ENCODE measurements around the gene TSC22D2.
A peak's percentile ranks its signal among the peaks of the same experiment; 100 is the strongest.

TSC22D2 gene

GRCh38 chr3:150408221-150409124 lies at the start of gene TSC22D2:
TSC22D2 (plus strand) TSS chr3:150408298; CDS start chr3:150409351, 1,053 bp downstream.
- H3K36me3 ChIP-seq (ENCODE audit: control insufficient read depth, insufficient read depth, low read length): no peaks in the 10 kb centered on the region
- H3K27me3 ChIP-seq (ENCODE audit: control insufficient read depth, insufficient read depth, low read length): no peaks in the 10 kb centered on the region
- H3K9me3 ChIP-seq (ENCODE audit: control insufficient read depth, low read length): no peaks in the 10 kb centered on the region
- H3K4me3 ChIP-seq (ENCODE audit: low read length): peak within 1 kb of the TSS; percentile 95
- no peaks in the 10 kb centered on the region for H3K4me1 ChIP-seq (ENCODE audit: control insufficient read depth, insufficient read depth, low read length)
- peak within 1 kb of the TSS; percentile 97 for H3K9ac ChIP-seq (ENCODE audit: low read length)

GRCh38 chr3:150359381-150359780 lies 48.7 kb upstream of the TSC22D2 start:
- H3K27me3 ChIP-seq (ENCODE audit: control insufficient read depth, insufficient read depth, low read length): no peaks in the 10 kb centered on the region
- H3K9me3 ChIP-seq (ENCODE audit: control insufficient read depth, low read length): no peaks in the 10 kb centered on the region
- no peaks in the 10 kb centered on the region for H3K36me3 ChIP-seq (ENCODE audit: control insufficient read depth, insufficient read depth, low read length)
- no peak overlapping the region for H3K9ac ChIP-seq (ENCODE audit: low read length)
- H3K4me1 ChIP-seq (ENCODE audit: control insufficient read depth, insufficient read depth, low read length): peaks cover 11% of the 10 kb centered on the region
- H3K4me3 ChIP-seq (ENCODE audit: low read length): no peak overlapping the region

- H3K9me3 ChIP-seq (ENCODE audit: control insufficient read depth, low read length): no peaks in the 10 kb centered on the region
These were observed 47.1 kb upstream of the TSC22D2 start for GRCh38 chr3:150360966-150361365.

GRCh38 chr3:150362515-150363302 lies 45.4 kb upstream of the TSC22D2 start:
- Histone ChIP-seq H3K4me1 (ENCODE audit: control insufficient read depth, insufficient read depth, low read length) (peaks cover 15% of the 10 kb centered on the region), H3K27me3 (ENCODE audit: control insufficient read depth, insufficient read depth, low read length) (no peaks in the 10 kb centered on the region), H3K9ac (ENCODE audit: low read length) (no peak overlapping the region)

More at GRCh38 chr3:150360966-150361365, 47.1 kb upstream of the TSC22D2 start:
- Histone ChIP-seq H3K4me1 (ENCODE audit: control insufficient read depth, insufficient read depth, low read length) (peaks cover 15% of the 10 kb centered on the region), H3K36me3 (ENCODE audit: control insufficient read depth, insufficient read depth, low read length) (no peaks in the 10 kb centered on the region), H3K27me3 (ENCODE audit: control insufficient read depth, insufficient read depth, low read length) (no peaks in the 10 kb centered on the region), H3K4me3 (ENCODE audit: low read length) (no peak overlapping the region), H3K9ac (ENCODE audit: low read length) (no peak overlapping the region)

GRCh38 chr3:150363420-150363819 lies 44.7 kb upstream of the TSC22D2 start:
- Histone ChIP-seq H3K36me3 (ENCODE audit: control insufficient read depth, insufficient read depth, low read length) (no peaks in the 10 kb centered on the region), H3K4me1 (ENCODE audit: control insufficient read depth, insufficient read depth, low read length) (peaks cover 15% of the 10 kb centered on the region), H3K9ac (ENCODE audit: low read length) (no peak overlapping the region), H3K4me3 (ENCODE audit: low read length) (no peak overlapping the region), H3K9me3 (ENCODE audit: control insufficient read depth, low read length) (no peaks in the 10 kb centered on the region), H3K27me3 (ENCODE audit: control insufficient read depth, insufficient read depth, low read length) (no peaks in the 10 kb centered on the region)

More at GRCh38 chr3:150362515-150363302, 45.4 kb upstream of the TSC22D2 start:
- Histone ChIP-seq H3K4me3 (ENCODE audit: low read length) (no peak overlapping the region), H3K9me3 (ENCODE audit: control insufficient read depth, low read length) (no peaks in the 10 kb centered on the region), H3K36me3 (ENCODE audit: control insufficient read depth, insufficient read depth, low read length) (no peaks in the 10 kb centered on the region)

- Histone ChIP-seq H3K9ac (ENCODE audit: low read length) (no peak overlapping the region), H3K4me1 (ENCODE audit: control insufficient read depth, insufficient read depth, low read length) (peaks cover 15% of the 10 kb centered on the region), H3K4me3 (ENCODE audit: low read length) (no peak overlapping the region), H3K36me3 (ENCODE audit: control insufficient read depth, insufficient read depth, low read length) (no peaks in the 10 kb centered on the region), H3K27me3 (ENCODE audit: control insufficient read depth, insufficient read depth, low read length) (no peaks in the 10 kb centered on the region), H3K9me3 (ENCODE audit: control insufficient read depth, low read length) (no peaks in the 10 kb centered on the region)
These were observed 42.9 kb upstream of the TSC22D2 start for GRCh38 chr3:150365132-150365604.

- H3K4me3 ChIP-seq (ENCODE audit: low read length): no peak overlapping the region
- no peaks in the 10 kb centered on the region for H3K9me3 ChIP-seq (ENCODE audit: control insufficient read depth, low read length)
- no peaks in the 10 kb centered on the region for H3K27me3 ChIP-seq (ENCODE audit: control insufficient read depth, insufficient read depth, low read length)
- no peak overlapping the region for H3K9ac ChIP-seq (ENCODE audit: low read length)
- no peaks in the 10 kb centered on the region for H3K36me3 ChIP-seq (ENCODE audit: control insufficient read depth, insufficient read depth, low read length)
- H3K4me1 ChIP-seq (ENCODE audit: control insufficient read depth, insufficient read depth, low read length): peaks cover 25% of the 10 kb centered on the region
These were observed 40.3 kb upstream of the TSC22D2 start for GRCh38 chr3:150367757-150368156.

GRCh38 chr3:150370122-150370602 lies 37.9 kb upstream of the TSC22D2 start:
- Histone ChIP-seq H3K9me3 (ENCODE audit: control insufficient read depth, low read length) (no peaks in the 10 kb centered on the region), H3K27me3 (ENCODE audit: control insufficient read depth, insufficient read depth, low read length) (no peaks in the 10 kb centered on the region), H3K9ac (ENCODE audit: low read length) (no peak overlapping the region), H3K36me3 (ENCODE audit: control insufficient read depth, insufficient read depth, low read length) (no peaks in the 10 kb centered on the region), H3K4me3 (ENCODE audit: low read length) (no peak overlapping the region), H3K4me1 (ENCODE audit: control insufficient read depth, insufficient read depth, low read length) (peaks cover 19% of the 10 kb centered on the region)

- no peaks in the 10 kb centered on the region for H3K27me3 ChIP-seq (ENCODE audit: control insufficient read depth, insufficient read depth, low read length)
- no peaks in the 10 kb centered on the region for H3K9me3 ChIP-seq (ENCODE audit: control insufficient read depth, low read length)
- no peaks in the 10 kb centered on the region for H3K36me3 ChIP-seq (ENCODE audit: control insufficient read depth, insufficient read depth, low read length)
- peak overlapping the region; percentile 78 for H3K9ac ChIP-seq (ENCODE audit: low read length)
- H3K4me3 ChIP-seq (ENCODE audit: low read length): no peak overlapping the region
- peaks cover 16% of the 10 kb centered on the region for H3K4me1 ChIP-seq (ENCODE audit: control insufficient read depth, insufficient read depth, low read length)
These were observed 37.1 kb upstream of the TSC22D2 start for GRCh38 chr3:150370999-150371398.

GRCh38 chr3:150371741-150372254 lies 36.3 kb upstream of the TSC22D2 start:
- peaks cover 16% of the 10 kb centered on the region for H3K4me1 ChIP-seq (ENCODE audit: control insufficient read depth, insufficient read depth, low read length)
- no peaks in the 10 kb centered on the region for H3K36me3 ChIP-seq (ENCODE audit: control insufficient read depth, insufficient read depth, low read length)
- H3K9ac ChIP-seq (ENCODE audit: low read length): peak overlapping the region; percentile 78
- H3K4me3 ChIP-seq (ENCODE audit: low read length): no peak overlapping the region
- no peaks in the 10 kb centered on the region for H3K9me3 ChIP-seq (ENCODE audit: control insufficient read depth, low read length)
- H3K27me3 ChIP-seq (ENCODE audit: control insufficient read depth, insufficient read depth, low read length): no peaks in the 10 kb centered on the region

GRCh38 chr3:150372320-150372719 lies 35.8 kb upstream of the TSC22D2 start:
- Histone ChIP-seq H3K9me3 (ENCODE audit: control insufficient read depth, low read length) (no peaks in the 10 kb centered on the region), H3K27me3 (ENCODE audit: control insufficient read depth, insufficient read depth, low read length) (no peaks in the 10 kb centered on the region), H3K9ac (ENCODE audit: low read length) (no peak overlapping the region), H3K36me3 (ENCODE audit: control insufficient read depth, insufficient read depth, low read length) (no peaks in the 10 kb centered on the region), H3K4me3 (ENCODE audit: low read length) (no peak overlapping the region), H3K4me1 (ENCODE audit: control insufficient read depth, insufficient read depth, low read length) (peaks cover 16% of the 10 kb centered on the region)
